Measurements from ENCODE around the gene OST4. TPM values are rescaled to one million over a fixed set of nuclear protein-coding genes. Genes with fewer than 3 reads are reported as not detected.
A peak's percentile ranks its signal among the peaks of the same experiment; 100 is the strongest.
"Not testable (repeated sequence)": the region's sequence is repeated elsewhere in the genome, so short reads cannot be mapped to it uniquely, and the experiment has no call there.

The OST4 gene
- polyA plus RNA-seq, 2 of the 4 experiments (the other 2 are of a cell fraction) = 392 to 880 TPM

DNA sequence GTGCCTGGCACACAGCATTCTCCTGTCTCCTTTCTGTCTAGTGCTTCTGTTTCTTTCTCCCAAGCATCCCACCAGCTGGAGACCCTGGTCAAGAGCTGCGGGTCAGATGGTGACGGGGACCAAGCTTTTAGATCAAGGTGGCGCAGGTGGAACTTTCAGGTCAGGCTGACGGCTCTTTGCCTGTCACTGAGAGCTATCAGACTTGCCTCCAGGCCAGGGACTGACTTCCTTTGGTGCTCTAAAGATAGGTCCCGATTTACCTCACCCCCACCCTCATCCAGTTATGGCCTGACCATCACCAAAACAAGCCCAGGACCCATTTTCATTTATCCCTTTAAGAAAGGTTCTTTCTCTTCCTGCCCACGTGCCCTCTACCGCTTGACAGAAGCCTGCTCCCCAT lies 5.8 kb upstream of the OST4 start (continued):
- TF ChIP-seq, protein P1, sequence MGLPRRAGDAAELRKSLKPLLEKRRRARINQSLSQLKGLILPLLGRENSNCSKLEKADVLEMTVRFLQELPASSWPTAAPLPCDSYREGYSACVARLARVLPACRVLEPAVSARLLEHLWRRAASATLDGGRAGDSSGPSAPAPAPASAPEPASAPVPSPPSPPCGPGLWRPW (IDR thresholded peaks at IDR 0.05) = no peak
- TF ChIP-seq CBX8 (IDR thresholded peaks at IDR 0.05) = no peak
- no peak for TF ChIP-seq HOXB5 (CRISPR knock-in tag; IDR thresholded peaks at IDR 0.05)
- no peak for TF ChIP-seq RARB (CRISPR knock-in tag; IDR thresholded peaks at IDR 0.05)
- TF ChIP-seq MAFK (IDR thresholded peaks at IDR 0.05; ENCODE audit: partially characterized antibody) = no peak
- TF ChIP-seq POLR2A (IDR thresholded peaks at IDR 0.05; ENCODE audit: low read length) = no peak

DNA sequence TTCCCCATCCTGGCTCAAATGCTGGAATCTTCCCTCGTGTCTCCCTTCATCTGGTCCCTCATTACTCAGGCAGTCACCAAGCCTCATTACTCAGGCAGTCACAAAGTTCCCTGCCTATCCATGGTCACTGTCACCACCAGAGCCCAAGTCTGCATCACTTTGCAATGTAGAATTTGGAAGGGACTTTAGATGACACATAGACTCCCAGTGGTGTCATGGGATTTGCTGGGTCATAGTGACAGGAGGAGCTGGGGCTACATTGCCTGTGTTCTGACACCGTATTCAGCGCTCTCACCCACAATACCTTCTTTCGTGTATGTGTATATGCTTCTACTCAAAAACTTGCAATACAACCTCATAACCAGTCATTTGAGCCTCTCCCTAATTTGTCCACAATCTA lies 4.9 kb upstream of the OST4 start:
- POLR2A ChIA-PET = no interaction called here
- Histone ChIP-seq H3K9me3 (no peaks in the 10 kb centered on the region), H3K4me1 (peaks cover 7% of the 10 kb centered on the region), H3K27ac (no peak overlapping the region), H3K4me3 (no peak overlapping the region), H3K4me2 (no peak overlapping the region)
- no peak for ATAC-seq
- 80% methylated on average over 4 of the region's 4 CpGs for WGBS (ENCODE audit: missing lambda C conversion rate)
- FAIRE-seq = no peak
- TF ChIP-seq GATA3 (IDR thresholded peaks at IDR 0.05; ENCODE audit: borderline replicate concordance) (no peak), NFE2L2 (conservative IDR thresholded peaks at IDR 0.05; ENCODE audit: low read length) (no peak; the same call in none of the 2 replicates), RFX5 (IDR thresholded peaks at IDR 0.05) (no peak), ZC3H11A (IDR thresholded peaks at IDR 0.05) (no peak), TP53 (CRISPR knock-in tag; IDR thresholded peaks at IDR 0.05) (no peak), JUN (IDR thresholded peaks at IDR 0.05) (no peak), FOSL2 (IDR thresholded peaks at IDR 0.05) (no peak), FOSL2 (CRISPR knock-in tag; IDR thresholded peaks at IDR 0.05) (no peak), PHF8 (IDR thresholded peaks at IDR 0.05; ENCODE audit: borderline replicate concordance, low read depth) (no peak), RCOR1 (IDR thresholded peaks at IDR 0.05; ENCODE audit: low read depth, low read length) (no peak)
- TF ChIP-seq, protein P2, sequence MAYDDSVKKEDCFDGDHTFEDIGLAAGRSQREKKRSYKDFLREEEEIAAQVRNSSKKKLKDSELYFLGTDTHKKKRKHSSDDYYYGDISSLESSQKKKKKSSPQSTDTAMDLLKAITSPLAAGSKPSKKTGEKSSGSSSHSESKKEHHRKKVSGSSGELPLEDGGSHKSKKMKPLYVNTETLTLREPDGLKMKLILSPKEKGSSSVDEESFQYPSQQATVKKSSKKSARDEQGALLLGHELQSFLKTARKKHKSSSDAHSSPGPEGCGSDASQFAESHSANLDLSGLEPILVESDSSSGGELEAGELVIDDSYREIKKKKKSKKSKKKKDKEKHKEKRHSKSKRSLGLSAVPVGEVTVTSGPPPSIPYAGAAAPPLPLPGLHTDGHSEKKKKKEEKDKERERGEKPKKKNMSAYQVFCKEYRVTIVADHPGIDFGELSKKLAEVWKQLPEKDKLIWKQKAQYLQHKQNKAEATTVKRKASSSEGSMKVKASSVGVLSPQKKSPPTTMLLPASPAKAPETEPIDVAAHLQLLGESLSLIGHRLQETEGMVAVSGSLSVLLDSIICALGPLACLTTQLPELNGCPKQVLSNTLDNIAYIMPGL (CRISPR knock-in tag; IDR thresholded peaks at IDR 0.05; ENCODE audit: borderline replicate concordance) = no peak
- TF ChIP-seq, protein P3, sequence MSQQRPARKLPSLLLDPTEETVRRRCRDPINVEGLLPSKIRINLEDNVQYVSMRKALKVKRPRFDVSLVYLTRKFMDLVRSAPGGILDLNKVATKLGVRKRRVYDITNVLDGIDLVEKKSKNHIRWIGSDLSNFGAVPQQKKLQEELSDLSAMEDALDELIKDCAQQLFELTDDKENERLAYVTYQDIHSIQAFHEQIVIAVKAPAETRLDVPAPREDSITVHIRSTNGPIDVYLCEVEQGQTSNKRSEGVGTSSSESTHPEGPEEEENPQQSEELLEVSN (IDR thresholded peaks at IDR 0.05; ENCODE audit: borderline replicate concordance, low read depth) = no peak
- TF ChIP-seq, protein P4, sequence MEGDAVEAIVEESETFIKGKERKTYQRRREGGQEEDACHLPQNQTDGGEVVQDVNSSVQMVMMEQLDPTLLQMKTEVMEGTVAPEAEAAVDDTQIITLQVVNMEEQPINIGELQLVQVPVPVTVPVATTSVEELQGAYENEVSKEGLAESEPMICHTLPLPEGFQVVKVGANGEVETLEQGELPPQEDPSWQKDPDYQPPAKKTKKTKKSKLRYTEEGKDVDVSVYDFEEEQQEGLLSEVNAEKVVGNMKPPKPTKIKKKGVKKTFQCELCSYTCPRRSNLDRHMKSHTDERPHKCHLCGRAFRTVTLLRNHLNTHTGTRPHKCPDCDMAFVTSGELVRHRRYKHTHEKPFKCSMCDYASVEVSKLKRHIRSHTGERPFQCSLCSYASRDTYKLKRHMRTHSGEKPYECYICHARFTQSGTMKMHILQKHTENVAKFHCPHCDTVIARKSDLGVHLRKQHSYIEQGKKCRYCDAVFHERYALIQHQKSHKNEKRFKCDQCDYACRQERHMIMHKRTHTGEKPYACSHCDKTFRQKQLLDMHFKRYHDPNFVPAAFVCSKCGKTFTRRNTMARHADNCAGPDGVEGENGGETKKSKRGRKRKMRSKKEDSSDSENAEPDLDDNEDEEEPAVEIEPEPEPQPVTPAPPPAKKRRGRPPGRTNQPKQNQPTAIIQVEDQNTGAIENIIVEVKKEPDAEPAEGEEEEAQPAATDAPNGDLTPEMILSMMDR (IDR thresholded peaks at IDR 0.05) = no peak
- TF ChIP-seq, protein P1 (IDR thresholded peaks at IDR 0.05) = no peak
- peak in 1 of 2 experiments; percentile 30 for DNase-seq (ENCODE audit: low read depth in 1 of 2, low spot score in 1 of 2)
- CTCF ChIA-PET = interaction anchor here (1.2 to 1.5 kb wide), 4 partner anchors 9 to 22 kb away, joined by 3 to 9 read pairs (median 6); partner anchors contain the start of gene KHK

DNA sequence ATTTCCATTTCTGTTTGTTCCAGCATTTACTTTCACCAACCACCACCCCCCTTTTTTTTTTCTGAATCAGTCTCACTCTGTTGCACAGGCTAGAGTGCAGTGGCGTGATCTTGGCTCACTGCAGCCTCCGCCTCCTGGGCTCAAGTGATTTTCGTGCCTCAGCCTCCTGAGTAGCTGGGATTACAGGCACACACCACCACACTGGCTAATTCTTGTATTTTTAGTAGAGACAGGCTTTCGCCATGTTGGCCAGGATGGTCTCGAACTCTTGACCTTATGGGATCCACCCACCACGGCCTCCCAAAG lies 4.1 kb upstream of the OST4 start:
- 82% methylated on average over 6 of the region's 6 CpGs for WGBS (ENCODE audit: missing lambda C conversion rate)
- CTCF ChIA-PET = interaction anchor here (13.3 to 18.7 kb wide), 2 partner anchors 8 to 20 kb away, joined by 143 to 253 read pairs; partner anchors contain the start of genes AGBL5, EMILIN1 and KHK
- H3K9me3 ChIP-seq; H3K4me3 ChIP-seq; POLR2A ChIA-PET; H3K27ac ChIP-seq; DNase-seq (ENCODE audit: low read depth in 1 of 2, low spot score in 1 of 2); ATAC-seq; H3K4me1 ChIP-seq; H3K4me2 ChIP-seq; FAIRE-seq: not testable (repeated sequence)

Measured in A549 (cell line).